Esophagus muscularis mucosa (tissue), 4 donors: ENCODE data around the gene PKNOX1.

Experiments
- CTCF ChIP-seq, 3 experiments: fragments of 200-600 bp in 2 of 3; fragments of 450-650 bp in 1 of 3; sonication (generic) in 2 of 3; IDR thresholded peaks; one replicate each; pipeline ENCODE4 v1.5.1; 2017 to 2019; ENCODE audit warnings: antibody characterized with exemption in 3 of 3, mild to moderate bottlenecking in 2 of 3, moderate library complexity in 1 of 3
- EP300 ChIP-seq: sonication (generic); formaldehyde crosslinking; IDR thresholded peaks from one replicate; pipeline ENCODE4 v1.6.1; 2017; ENCODE audit warnings: antibody characterized with exemption
- POLR2A ChIP-seq: fragments of 450-650 bp; IDR thresholded peaks from one replicate; pipeline ENCODE4 v1.6.1; 2017; ENCODE audit warnings: antibody characterized with exemption, moderate library complexity, mild to moderate bottlenecking, low read depth
- POLR2AphosphoS5 ChIP-seq, 2 donors: sonication (generic); formaldehyde crosslinking; IDR thresholded peaks; one replicate each; pipeline ENCODE4 v1.6.1; 2017; ENCODE audit warnings: antibody characterized with exemption in 2 of 2

DNA sequence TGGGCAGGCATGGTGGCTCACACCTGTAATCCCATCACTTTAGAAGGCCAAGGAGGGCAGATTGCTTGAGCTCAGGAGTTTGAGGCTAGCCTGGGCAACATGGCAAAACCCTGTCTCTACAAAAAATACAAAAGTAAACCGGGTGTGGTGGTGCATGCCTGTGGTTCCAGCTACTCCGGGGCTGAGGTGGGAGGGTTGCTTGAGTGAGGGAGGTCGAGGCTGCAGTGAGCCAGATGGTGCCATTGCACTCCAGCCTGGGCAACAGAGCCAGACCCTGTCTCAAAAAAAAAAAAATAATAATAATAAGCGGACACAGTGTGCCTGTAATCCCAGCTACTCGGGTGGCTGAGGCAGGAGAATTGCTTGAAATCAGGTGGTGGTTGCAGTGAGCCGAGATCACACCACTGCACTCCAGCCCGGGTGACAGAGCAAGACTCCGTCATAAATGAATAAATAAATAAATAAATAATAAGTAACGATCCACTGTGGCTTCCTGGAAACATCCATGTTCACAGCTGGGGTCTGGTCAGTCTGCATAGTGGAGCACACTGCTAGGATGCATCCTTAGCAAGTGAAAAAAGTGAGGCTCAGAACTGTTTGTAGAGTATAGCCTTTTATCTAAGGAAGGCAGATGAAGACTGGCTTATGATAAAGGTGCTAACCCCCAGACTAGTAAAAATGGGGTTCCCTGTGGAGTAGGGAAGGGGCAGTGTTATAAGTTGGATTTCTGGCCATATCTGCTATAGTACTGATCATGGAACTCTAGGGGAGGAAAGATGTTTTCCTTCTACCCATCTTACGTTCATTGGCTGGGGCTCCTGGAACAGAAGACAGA is 15.7 kb downstream of the PKNOX1 start:
- TF ChIP-seq POLR2A = no peak
- no peak for TF ChIP-seq CTCF (IDR thresholded peaks at IDR 0.05)
- TF ChIP-seq POLR2AphosphoS5 (IDR thresholded peaks at IDR 0.05) = no peak
- TF ChIP-seq EP300 = no peak
